ENCODE data around the gene FTL. TPM values are rescaled to one million over a fixed set of nuclear protein-coding genes. Genes with fewer than 3 reads are reported as not detected.

FTL gene
- total and polyA plus RNA-seq, 2 donors from 2014 or later: 1,841 to 17,016 TPM

GRCh38 chr19:48964205-48965039 lies 687 bp upstream of the FTL start:
- Histone ChIP-seq H3K4me1 (ENCODE audit: control insufficient read depth in 2 of 3, insufficient read depth in 2 of 3, low read depth in 1 of 3, low read length in 3 of 3) (peaks cover 0 to 29% (median 21%) of the 10 kb centered on the region in 3 donors), H3K9me3 (ENCODE audit: control insufficient read depth in 2 of 3, insufficient read depth in 1 of 3, low read length in 3 of 3) (no peaks in the 10 kb centered on the region), H3K9ac (ENCODE audit: low read length in 3 of 3) (peak overlapping the region in 2 of 3 donors; percentile 41 to 74), H3K4me3 (ENCODE audit: low read length in 3 of 3) (peak overlapping the region in 2 of 3 donors; percentile 57 to 73), H3K27ac (ENCODE audit: low read depth in 2 of 2, low read length in 2 of 2) (peak overlapping the region; percentile 92 to 95), H3K36me3 (ENCODE audit: control insufficient read depth in 2 of 3, insufficient read depth in 3 of 3, low read length in 3 of 3) (peaks cover 3 to 35% (median 4%) of the 10 kb centered on the region in 3 donors), H3K27me3 (ENCODE audit: control insufficient read depth, insufficient read depth, low read length) (no peaks in the 10 kb centered on the region)
- peak in 2 of 5 donors; percentile 51 to 52 for DNase-seq
- no peak for FAIRE-seq
- TF ChIP-seq, protein P1, sequence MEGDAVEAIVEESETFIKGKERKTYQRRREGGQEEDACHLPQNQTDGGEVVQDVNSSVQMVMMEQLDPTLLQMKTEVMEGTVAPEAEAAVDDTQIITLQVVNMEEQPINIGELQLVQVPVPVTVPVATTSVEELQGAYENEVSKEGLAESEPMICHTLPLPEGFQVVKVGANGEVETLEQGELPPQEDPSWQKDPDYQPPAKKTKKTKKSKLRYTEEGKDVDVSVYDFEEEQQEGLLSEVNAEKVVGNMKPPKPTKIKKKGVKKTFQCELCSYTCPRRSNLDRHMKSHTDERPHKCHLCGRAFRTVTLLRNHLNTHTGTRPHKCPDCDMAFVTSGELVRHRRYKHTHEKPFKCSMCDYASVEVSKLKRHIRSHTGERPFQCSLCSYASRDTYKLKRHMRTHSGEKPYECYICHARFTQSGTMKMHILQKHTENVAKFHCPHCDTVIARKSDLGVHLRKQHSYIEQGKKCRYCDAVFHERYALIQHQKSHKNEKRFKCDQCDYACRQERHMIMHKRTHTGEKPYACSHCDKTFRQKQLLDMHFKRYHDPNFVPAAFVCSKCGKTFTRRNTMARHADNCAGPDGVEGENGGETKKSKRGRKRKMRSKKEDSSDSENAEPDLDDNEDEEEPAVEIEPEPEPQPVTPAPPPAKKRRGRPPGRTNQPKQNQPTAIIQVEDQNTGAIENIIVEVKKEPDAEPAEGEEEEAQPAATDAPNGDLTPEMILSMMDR (IDR thresholded peaks at IDR 0.05; ENCODE audit: borderline replicate concordance, extremely low read depth, insufficient read depth): no peak
- intact Hi-C loops (cut with DNase I): no loop called here

GRCh38 chr19:48965806-48966540 lies 864 bp downstream of the FTL start:
- Histone ChIP-seq H3K4me1 (ENCODE audit: control insufficient read depth in 2 of 3, insufficient read depth in 2 of 3, low read depth in 1 of 3, low read length in 3 of 3) (peaks cover 0 to 28% (median 22%) of the 10 kb centered on the region in 3 donors), H3K9ac (ENCODE audit: low read length in 3 of 3) (peak overlapping the region; percentile 52 to 79 (median 74)), H3K4me3 (ENCODE audit: low read length in 3 of 3) (peak overlapping the region; percentile 86 to 98 (median 96)), H3K36me3 (ENCODE audit: control insufficient read depth in 2 of 3, insufficient read depth in 3 of 3, low read length in 3 of 3) (peaks cover 3 to 46% (median 4%) of the 10 kb centered on the region in 3 donors), H3K9me3 (ENCODE audit: control insufficient read depth in 2 of 3, insufficient read depth in 1 of 3, low read length in 3 of 3) (no peaks in the 10 kb centered on the region), H3K27me3 (ENCODE audit: control insufficient read depth, insufficient read depth, low read length) (no peaks in the 10 kb centered on the region), H3K27ac (ENCODE audit: low read depth in 2 of 2, low read length in 2 of 2) (peak overlapping the region; percentile 94 to 95)
- intact Hi-C loops (cut with DNase I): no loop called here
- DNase-seq (peak; percentile 92 to 96 (median 96)), FAIRE-seq (no peak)
- TF ChIP-seq, protein P1 (IDR thresholded peaks at IDR 0.05; ENCODE audit: borderline replicate concordance, extremely low read depth, insufficient read depth): no peak

DNA sequence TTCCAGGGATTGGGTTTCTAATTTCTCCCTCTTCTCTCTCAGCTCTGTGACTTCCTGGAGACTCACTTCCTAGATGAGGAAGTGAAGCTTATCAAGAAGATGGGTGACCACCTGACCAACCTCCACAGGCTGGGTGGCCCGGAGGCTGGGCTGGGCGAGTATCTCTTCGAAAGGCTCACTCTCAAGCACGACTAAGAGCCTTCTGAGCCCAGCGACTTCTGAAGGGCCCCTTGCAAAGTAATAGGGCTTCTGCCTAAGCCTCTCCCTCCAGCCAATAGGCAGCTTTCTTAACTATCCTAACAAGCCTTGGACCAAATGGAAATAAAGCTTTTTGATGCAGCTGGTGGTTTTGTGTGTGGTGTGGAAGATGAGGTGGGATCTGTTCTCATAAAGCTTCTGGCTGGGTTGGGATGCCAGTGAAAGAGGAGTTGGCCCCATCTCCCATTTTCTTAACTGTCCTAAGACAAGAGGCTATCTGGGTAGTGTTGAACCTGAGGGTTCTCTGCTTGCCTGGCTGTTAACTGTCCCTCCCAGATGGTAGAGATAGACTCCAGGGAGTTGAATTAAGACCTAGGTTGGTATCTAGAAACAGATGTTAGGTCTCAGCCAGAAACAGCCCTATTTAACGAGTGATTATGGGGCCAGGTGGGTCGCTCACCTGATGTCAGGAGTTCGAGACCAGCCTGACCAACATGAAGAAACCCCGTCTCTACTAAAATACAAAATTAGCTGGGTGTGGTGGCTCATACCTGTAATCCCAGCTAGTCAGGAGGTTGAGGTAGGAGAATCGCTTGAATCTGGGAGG lies 1.6 kb downstream of the FTL start:
- H3K27me3 ChIP-seq (ENCODE audit: control insufficient read depth, insufficient read depth, low read length): no peaks in the 10 kb centered on the region
- peak overlapping the region; percentile 52 to 79 (median 74) for H3K9ac ChIP-seq (ENCODE audit: low read length in 3 of 3)
- peaks cover 3 to 46% (median 4%) of the 10 kb centered on the region in 3 donors for H3K36me3 ChIP-seq (ENCODE audit: control insufficient read depth in 2 of 3, insufficient read depth in 3 of 3, low read length in 3 of 3)
- H3K9me3 ChIP-seq (ENCODE audit: control insufficient read depth in 2 of 3, insufficient read depth in 1 of 3, low read length in 3 of 3): no peaks in the 10 kb centered on the region
- TF ChIP-seq, protein P1 (IDR thresholded peaks at IDR 0.05; ENCODE audit: borderline replicate concordance, extremely low read depth, insufficient read depth): no peak
- peak overlapping the region; percentile 35 to 94 for H3K27ac ChIP-seq (ENCODE audit: low read depth in 2 of 2, low read length in 2 of 2)
- no peak for FAIRE-seq
- peaks cover 0 to 27% (median 24%) of the 10 kb centered on the region in 3 donors for H3K4me1 ChIP-seq (ENCODE audit: control insufficient read depth in 2 of 3, insufficient read depth in 2 of 3, low read depth in 1 of 3, low read length in 3 of 3)
- DNase-seq: no peak
- H3K4me3 ChIP-seq (ENCODE audit: low read length in 3 of 3): peak overlapping the region; percentile 86 to 98 (median 96)
- intact Hi-C loops (cut with DNase I): no loop called here
